GM18511 (cell line): ENCODE measurements around the gene LEPROT.
"Not testable (repeated sequence)": the region's sequence is repeated elsewhere in the genome, so short reads cannot be mapped to it uniquely, and the experiment has no call there.

Source experiments
- ATAC-seq: cut with Tn5 transposase; IDR thresholded peaks from one replicate; pipeline ENCODE4 v1.9.1; 2021; ENCODE audit warnings: mild to moderate bottlenecking, moderate library complexity; ENCODE audit not compliant: unreplicated experiment

The LEPROT gene

GRCh38 chr1:65420590-65421350 is at the start of gene LEPROT, which contains the start of gene LEPR:
Gene LEPROT, plus strand, starts transcription at chr1:65420668. Its CDS starts 57 bp downstream, at chr1:65420725.
Gene LEPR, plus strand, starts transcription at chr1:65420668. Its CDS starts 144,898 bp downstream, at chr1:65565566.
- ATAC-seq = peak; percentile 63

- no peak for ATAC-seq
These were observed 48.9 kb upstream of the LEPROT start for GRCh38 chr1:65371544-65371943.

- no peak for ATAC-seq
These were observed 47.9 kb upstream of the LEPROT start for GRCh38 chr1:65372557-65372956.

GRCh38 chr1:65377496-65378246 is 42.8 kb upstream of the LEPROT start:
- ATAC-seq = no peak

- ATAC-seq = no peak
These were observed 42.1 kb upstream of the LEPROT start for GRCh38 chr1:65378247-65378946.

- not testable (repeated sequence) for ATAC-seq
These were observed 36.0 kb upstream of the LEPROT start for GRCh38 chr1:65384426-65384825.

- no peak for ATAC-seq
These were observed 34.0 kb upstream of the LEPROT start for GRCh38 chr1:65386439-65386838.

- no peak for ATAC-seq
These were observed 32.6 kb upstream of the LEPROT start for GRCh38 chr1:65387821-65388220.

- no peak for ATAC-seq
These were observed 31.4 kb upstream of the LEPROT start for GRCh38 chr1:65388908-65389695.

GRCh38 chr1:65392497-65392896 is 28.0 kb upstream of the LEPROT start:
- ATAC-seq = no peak

GRCh38 chr1:65393347-65393746 is 27.1 kb upstream of the LEPROT start:
- ATAC-seq = peak; percentile 94

- ATAC-seq = peak; percentile 2
These were observed 26.5 kb upstream of the LEPROT start for GRCh38 chr1:65393928-65394327.

GRCh38 chr1:65395887-65396612 is 24.4 kb upstream of the LEPROT start:
- ATAC-seq = no peak

- no peak for ATAC-seq
These were observed 22.4 kb upstream of the LEPROT start for GRCh38 chr1:65398083-65398482.

GRCh38 chr1:65399003-65399402 is 21.5 kb upstream of the LEPROT start:
- no peak for ATAC-seq

- ATAC-seq = no peak
These were observed 18.9 kb upstream of the LEPROT start for GRCh38 chr1:65401612-65402011.

- no peak for ATAC-seq
These were observed 15.5 kb upstream of the LEPROT start for GRCh38 chr1:65404941-65405340.

- no peak for ATAC-seq
These were observed 12.6 kb upstream of the LEPROT start for GRCh38 chr1:65407877-65408276.

GRCh38 chr1:65409314-65409713 is 11.2 kb upstream of the LEPROT start:
- no peak for ATAC-seq

- no peak for ATAC-seq
These were observed 10.6 kb upstream of the LEPROT start for GRCh38 chr1:65409816-65410326.
